GM18526 (cell line): ENCODE results near the gene TMEM184A.

Experiments
- POLR2A ChIP-seq: IDR thresholded peaks from 3 replicates; pipeline ENCODE4 v1.6.1; 2011; ENCODE audit not compliant: insufficient read length; ENCODE audit errors: extremely low read depth

Gene TMEM184A

DNA sequence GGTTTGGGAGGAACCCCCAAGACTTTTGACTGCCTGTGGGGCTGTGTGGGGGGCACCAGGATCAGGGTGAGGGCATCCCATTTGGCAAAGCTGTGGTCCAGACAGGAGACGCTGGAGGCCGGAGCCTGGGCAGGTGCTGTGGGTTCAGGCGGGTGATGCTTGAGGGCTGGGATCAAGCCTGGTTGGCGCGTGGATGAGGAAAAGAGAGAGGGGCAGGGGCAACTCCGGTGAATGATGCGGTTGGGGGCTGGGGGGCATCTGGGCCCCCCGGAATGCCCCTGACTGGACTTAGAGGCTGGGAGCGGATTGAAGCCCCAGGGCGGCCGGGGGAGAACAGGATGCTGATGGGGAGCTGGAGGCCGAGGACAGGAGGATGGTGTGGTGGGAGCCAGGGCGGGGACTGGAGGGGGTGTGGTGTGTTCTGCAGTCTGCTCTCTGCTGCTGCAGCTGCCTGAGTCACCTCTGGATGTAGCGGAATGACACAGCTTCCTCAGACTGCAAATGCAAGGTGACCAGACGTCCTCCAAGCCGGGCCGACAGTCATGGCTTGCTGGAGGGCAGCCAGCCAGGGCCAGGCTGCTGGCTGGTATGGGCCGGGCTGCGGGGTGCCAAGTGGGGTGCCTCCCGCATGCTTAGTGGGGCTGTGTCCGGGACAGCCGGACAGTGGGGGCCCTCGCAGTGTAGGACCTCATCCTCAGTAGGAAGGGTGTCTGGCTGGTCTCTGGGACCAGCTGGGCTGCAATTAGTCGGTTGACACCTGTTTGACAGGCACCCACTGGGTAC is 22.3 kb downstream of the TMEM184A start:
- TF ChIP-seq POLR2A, result no peak

DNA sequence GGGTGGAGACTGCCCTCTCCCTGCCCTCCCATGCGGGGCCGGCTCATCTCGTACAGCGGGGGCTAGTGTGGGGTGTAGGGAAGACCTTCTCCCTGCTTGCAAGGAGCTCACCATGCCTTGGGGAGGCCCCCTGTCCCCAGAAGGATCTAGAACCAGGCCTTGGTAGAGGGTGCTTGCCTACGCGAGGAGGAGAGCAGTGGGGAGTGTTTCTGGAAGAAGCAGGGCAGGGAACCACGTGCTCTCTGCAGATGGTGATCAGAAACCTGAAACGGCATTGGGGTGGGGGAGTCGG is 22.8 kb downstream of the TMEM184A start:
- no peak for TF ChIP-seq POLR2A

- no peak for TF ChIP-seq POLR2A
These were observed 23.4 kb downstream of the TMEM184A start for GRCh38 chr7:1532456-1533254.

- no peak for TF ChIP-seq POLR2A
These were observed 24.0 kb downstream of the TMEM184A start for GRCh38 chr7:1531979-1532455.

GRCh38 chr7:1531263-1531978 is 24.6 kb downstream of the TMEM184A start:
- no peak for TF ChIP-seq POLR2A

DNA sequence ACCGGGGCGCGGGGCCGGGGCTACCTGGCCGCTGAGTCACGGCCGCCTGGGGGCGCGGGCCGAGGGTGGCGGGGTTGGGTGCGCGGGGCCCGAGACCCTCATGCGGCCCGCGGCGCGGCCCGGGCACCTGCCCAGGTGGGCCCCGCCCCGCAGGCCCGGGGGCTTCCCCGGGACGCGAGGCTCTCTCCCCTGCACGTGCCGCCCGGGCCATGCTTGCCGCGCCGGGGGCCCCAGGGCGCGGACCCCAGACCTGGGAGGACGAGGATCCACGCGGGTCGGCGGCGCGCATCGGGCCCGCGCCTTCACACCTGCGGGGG is 25.1 kb downstream of the TMEM184A start:
- no peak for TF ChIP-seq POLR2A

GRCh38 chr7:1529383-1530116 is 26.5 kb downstream of the TMEM184A start:
- TF ChIP-seq POLR2A, result no peak

- TF ChIP-seq POLR2A, result no peak
These were observed 29.7 kb downstream of the TMEM184A start for GRCh38 chr7:1526271-1526754.

- no peak for TF ChIP-seq POLR2A
These were observed 30.6 kb downstream of the TMEM184A start for GRCh38 chr7:1525409-1525808.

- TF ChIP-seq POLR2A, result no peak
These were observed 32.2 kb downstream of the TMEM184A start for GRCh38 chr7:1523844-1524243.

DNA sequence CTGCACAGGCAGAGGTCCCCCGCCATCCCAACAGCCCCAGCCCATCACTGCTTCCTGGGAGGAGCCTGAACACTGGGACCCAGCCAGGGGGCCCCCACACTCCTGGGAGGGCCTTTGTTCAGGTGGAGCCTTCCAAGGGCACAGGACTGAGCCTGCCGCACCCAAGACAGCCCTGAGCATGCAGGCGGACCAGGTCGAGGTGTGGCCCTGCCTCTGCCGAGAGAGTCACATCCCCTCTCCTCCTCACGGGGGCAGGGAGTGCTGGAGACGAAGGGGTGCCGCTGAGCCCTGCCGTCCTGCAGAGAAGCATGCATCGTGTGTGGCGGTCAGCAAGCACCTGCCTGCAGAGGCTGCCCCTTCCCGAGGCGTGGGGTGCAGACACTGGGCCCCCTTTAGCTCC is 32.8 kb downstream of the TMEM184A start:
- no peak for TF ChIP-seq POLR2A

GRCh38 chr7:1521456-1521855 is 34.5 kb downstream of the TMEM184A start:
- no peak for TF ChIP-seq POLR2A

- TF ChIP-seq POLR2A, result no peak
These were observed 35.3 kb downstream of the TMEM184A start for GRCh38 chr7:1520539-1521234.

DNA sequence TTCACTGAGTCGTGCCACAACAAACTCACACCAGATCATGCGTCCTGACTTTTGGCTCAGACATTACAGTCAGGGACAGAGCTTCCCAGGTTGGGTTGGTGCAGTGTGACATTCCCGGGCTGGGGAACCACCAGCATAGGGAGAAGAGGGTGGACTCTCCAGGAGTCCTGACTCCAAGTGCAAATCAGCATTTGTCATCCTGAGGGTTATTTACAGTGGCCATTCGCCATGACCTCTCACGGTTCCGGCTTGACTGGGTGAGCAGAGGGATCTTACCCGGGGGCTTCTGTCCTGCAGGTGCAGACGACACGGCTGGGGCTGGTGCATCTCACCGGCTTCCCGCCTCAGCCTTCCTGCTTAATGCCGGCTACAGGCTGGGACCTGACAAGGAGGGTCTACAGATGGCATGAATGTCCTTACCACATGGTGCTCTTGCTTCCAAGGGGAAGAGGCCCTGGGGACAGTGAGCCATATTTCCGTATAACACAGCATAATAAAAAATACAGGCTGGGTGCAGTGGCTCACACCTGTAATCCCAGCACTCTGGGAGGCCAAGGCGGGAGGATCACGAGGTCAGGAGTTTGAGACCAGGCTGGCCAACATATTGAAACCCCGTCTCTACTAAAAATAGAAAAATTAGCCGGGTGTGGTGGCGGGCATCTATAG is 39.3 kb downstream of the TMEM184A start:
- no peak for TF ChIP-seq POLR2A
